K562 (cell line): Measurements from ENCODE around the gene FAM131C. TPM values are rescaled to one million over a fixed set of nuclear protein-coding genes. Genes with fewer than 3 reads are reported as not detected.

Experiments
- AFF4 ChIP-seq: sonication (generic); formaldehyde crosslinking; IDR thresholded peaks from 2 replicates; pipeline ENCODE4 v1.8.0; 2023; ENCODE audit warnings: mild to moderate bottlenecking, missing genetic modification reagents
- BACH1 ChIP-seq: fragments of 200-800 bp; sonication (Bioruptor generic); IDR thresholded peaks from 2 replicates; pipeline ENCODE4 v1.6.1; 2016; ENCODE audit warnings: missing genetic modification characterization, missing compliant biosample characterization
- CBX3 ChIP-seq, 2 experiments: IDR thresholded peaks; 1 replicate in 1 of 2; 2 replicates in 1 of 2; pipeline ENCODE4 v1.6.1; 2012; ENCODE audit warnings: inconsistent platforms in 2 of 2, low read length in 2 of 2, borderline replicate concordance in 1 of 2, control low read depth in 1 of 2
- CREB1 ChIP-seq, 2 experiments: sonication (generic) in 1 of 2; formaldehyde crosslinking in 1 of 2; IDR thresholded peaks; 2 replicates each; pipeline versions ENCODE4 v1.6.1 to v1.8.0; 2012 to 2022; ENCODE audit warnings: inconsistent platforms in 1 of 2, mild to moderate bottlenecking in 1 of 2, missing genetic modification reagents in 1 of 2, moderate library complexity in 1 of 2
- NFE2L1 ChIP-seq: fragments of 450-650 bp; IDR thresholded peaks from 2 replicates; pipeline ENCODE4 v1.6.1; 2016; ENCODE audit warnings: missing genetic modification characterization, low read depth, mild to moderate bottlenecking, missing compliant biosample characterization, moderate library complexity, borderline replicate concordance
- RBM25 ChIP-seq: fragments of 200-400 bp; formaldehyde crosslinking; IDR thresholded peaks from 2 replicates; pipeline ENCODE4 v1.6.1; 2018; ENCODE audit warnings: low read length, low read depth, moderate library complexity; ENCODE audit not compliant: severe bottlenecking
- SREBF2 ChIP-seq: sonication (generic); formaldehyde crosslinking; IDR thresholded peaks from 2 replicates; pipeline ENCODE4 v1.4.0; 2020; ENCODE audit warnings: mild to moderate bottlenecking, missing genetic modification reagents
- ZNF121 ChIP-seq: sonication (generic); formaldehyde crosslinking; conservative IDR thresholded peaks from 2 replicates; pipeline ENCODE4 v1.8.0; 2022; ENCODE audit warnings: missing genetic modification reagents
- ZNF23 ChIP-seq: fragments of 250-450 bp; sonication (Bioruptor Pico); IDR thresholded peaks from 2 replicates; pipeline ENCODE4 v1.4.0; 2020; ENCODE audit warnings: mild to moderate bottlenecking
- polyA plus RNA-seq, 8 experiments: library from polyadenylated mRNA; depleted of rRNA in 4 of 8; stranded (reverse) in 5 of 8; unstranded in 3 of 8; fragments of >200 nt; fragmentation: Nextera tagmentation in 2 of 8; fragmentation: Illumina TruSeq in 1 of 8; extraction: Ambion mirVana in 2 of 8; extraction: Trizol in 1 of 8; gene quantifications; 2 replicates each; pipeline versions ENCODE4 v1.2.1 to v1.2.3, GENCODE V29; 2011 to 2014; ENCODE audit warnings: inconsistent platforms in 1 of 8, missing spikeins in 1 of 8
- total RNA-seq, 7 experiments: library from RNA; depleted of rRNA in 6 of 7; stranded (reverse); fragments of >200 nt in 6 of 7; fragmentation: Illumina TruSeq in 2 of 7; extraction: Trizol in 2 of 7; gene quantifications; 2 replicates each; pipeline versions ENCODE4 v1.2.1 to v1.2.3, GENCODE V29; 2011 to 2021; ENCODE audit warnings: low replicate concordance in 1 of 7
- TF ChIP-seq, protein P1 (sequence below): IDR thresholded peaks from 3 replicates; pipeline ENCODE4 v1.6.1; 2011; ENCODE audit warnings: borderline replicate concordance, mild to moderate bottlenecking, moderate library complexity; ENCODE audit not compliant: insufficient read length; ENCODE audit errors: extremely low read depth
- TF ChIP-seq, protein P2 (sequence below): IDR thresholded peaks from 3 replicates; pipeline ENCODE4 v1.6.1; 2011; ENCODE audit warnings: borderline replicate concordance, mild to moderate bottlenecking; ENCODE audit not compliant: insufficient read length, insufficient read depth
- TF ChIP-seq, protein P3 (sequence below): IDR thresholded peaks from 2 replicates; pipeline ENCODE4 v1.6.1; 2011; ENCODE audit warnings: borderline replicate concordance, low read depth, mild to moderate bottlenecking, moderate library complexity, low read length; ENCODE audit not compliant: insufficient read depth, poor library complexity, severe bottlenecking
- TF ChIP-seq, protein P4 (sequence below), 2 experiments: fragments of 450-650 bp in 1 of 2; sonication (generic) in 1 of 2; formaldehyde crosslinking in 1 of 2; IDR thresholded peaks in 1 of 2; conservative IDR thresholded peaks in 1 of 2; 2 replicates each; pipeline versions ENCODE4 v1.6.1 to v1.8.1; 2016 to 2023; ENCODE audit warnings: mild to moderate bottlenecking in 2 of 2, moderate library complexity in 2 of 2, inconsistent platforms in 1 of 2, missing genetic modification reagents in 1 of 2

The FAM131C gene
- total and polyA plus RNA-seq, 9 of the 15 experiments (the other 6 are each of a cell fraction or from before 2014, with no cell fraction given) = 0.10 to 0.29 (median 0.16) TPM; not detected in 6

DNA sequence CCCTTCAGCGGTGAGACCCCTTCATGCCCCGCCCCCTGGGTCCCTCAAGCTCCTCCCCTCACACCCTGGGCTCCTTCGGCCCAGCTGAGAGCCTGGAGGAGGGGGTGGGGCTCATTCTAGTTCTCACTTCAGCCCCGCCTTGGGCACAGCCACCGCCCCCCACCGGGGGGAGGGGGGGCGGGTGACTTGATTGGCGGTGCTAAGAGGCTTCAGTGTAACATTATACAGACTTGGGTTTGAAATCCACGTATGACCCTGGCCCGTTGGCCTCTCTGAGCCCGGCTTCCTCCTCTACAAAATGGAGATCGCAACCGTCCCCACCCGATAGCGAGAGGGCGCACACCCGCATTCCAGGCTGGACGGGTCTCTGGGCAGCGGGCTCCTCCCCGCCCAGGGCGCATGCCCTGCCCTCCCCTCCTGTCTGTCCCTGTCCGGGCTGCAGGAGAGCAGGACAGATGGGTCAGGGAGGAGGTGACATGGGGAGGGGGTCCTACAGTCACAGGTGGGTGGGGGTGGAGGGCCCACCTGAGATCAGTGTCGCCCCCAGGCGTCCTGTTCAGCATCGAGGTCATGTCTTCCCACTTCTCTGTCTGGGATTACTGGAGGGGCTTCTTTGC lies 24.8 kb downstream of the FAM131C start (continued):
- TF ChIP-seq, protein P1, sequence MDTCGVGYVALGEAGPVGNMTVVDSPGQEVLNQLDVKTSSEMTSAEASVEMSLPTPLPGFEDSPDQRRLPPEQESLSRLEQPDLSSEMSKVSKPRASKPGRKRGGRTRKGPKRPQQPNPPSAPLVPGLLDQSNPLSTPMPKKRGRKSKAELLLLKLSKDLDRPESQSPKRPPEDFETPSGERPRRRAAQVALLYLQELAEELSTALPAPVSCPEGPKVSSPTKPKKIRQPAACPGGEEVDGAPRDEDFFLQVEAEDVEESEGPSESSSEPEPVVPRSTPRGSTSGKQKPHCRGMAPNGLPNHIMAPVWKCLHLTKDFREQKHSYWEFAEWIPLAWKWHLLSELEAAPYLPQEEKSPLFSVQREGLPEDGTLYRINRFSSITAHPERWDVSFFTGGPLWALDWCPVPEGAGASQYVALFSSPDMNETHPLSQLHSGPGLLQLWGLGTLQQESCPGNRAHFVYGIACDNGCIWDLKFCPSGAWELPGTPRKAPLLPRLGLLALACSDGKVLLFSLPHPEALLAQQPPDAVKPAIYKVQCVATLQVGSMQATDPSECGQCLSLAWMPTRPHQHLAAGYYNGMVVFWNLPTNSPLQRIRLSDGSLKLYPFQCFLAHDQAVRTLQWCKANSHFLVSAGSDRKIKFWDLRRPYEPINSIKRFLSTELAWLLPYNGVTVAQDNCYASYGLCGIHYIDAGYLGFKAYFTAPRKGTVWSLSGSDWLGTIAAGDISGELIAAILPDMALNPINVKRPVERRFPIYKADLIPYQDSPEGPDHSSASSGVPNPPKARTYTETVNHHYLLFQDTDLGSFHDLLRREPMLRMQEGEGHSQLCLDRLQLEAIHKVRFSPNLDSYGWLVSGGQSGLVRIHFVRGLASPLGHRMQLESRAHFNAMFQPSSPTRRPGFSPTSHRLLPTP = no peak
- TF ChIP-seq, protein P2, sequence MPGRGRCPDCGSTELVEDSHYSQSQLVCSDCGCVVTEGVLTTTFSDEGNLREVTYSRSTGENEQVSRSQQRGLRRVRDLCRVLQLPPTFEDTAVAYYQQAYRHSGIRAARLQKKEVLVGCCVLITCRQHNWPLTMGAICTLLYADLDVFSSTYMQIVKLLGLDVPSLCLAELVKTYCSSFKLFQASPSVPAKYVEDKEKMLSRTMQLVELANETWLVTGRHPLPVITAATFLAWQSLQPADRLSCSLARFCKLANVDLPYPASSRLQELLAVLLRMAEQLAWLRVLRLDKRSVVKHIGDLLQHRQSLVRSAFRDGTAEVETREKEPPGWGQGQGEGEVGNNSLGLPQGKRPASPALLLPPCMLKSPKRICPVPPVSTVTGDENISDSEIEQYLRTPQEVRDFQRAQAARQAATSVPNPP = no peak
- TF ChIP-seq NFE2L1 (tag) = no peak
- TF ChIP-seq CBX3 (IDR thresholded peaks at IDR 0.05; ENCODE audit: borderline replicate concordance in 1 of 2, low read length in 2 of 2) = peak in 1 of 2 experiments; percentile 36; a peak in 1 of 3 replicates
- TF ChIP-seq, protein P3, sequence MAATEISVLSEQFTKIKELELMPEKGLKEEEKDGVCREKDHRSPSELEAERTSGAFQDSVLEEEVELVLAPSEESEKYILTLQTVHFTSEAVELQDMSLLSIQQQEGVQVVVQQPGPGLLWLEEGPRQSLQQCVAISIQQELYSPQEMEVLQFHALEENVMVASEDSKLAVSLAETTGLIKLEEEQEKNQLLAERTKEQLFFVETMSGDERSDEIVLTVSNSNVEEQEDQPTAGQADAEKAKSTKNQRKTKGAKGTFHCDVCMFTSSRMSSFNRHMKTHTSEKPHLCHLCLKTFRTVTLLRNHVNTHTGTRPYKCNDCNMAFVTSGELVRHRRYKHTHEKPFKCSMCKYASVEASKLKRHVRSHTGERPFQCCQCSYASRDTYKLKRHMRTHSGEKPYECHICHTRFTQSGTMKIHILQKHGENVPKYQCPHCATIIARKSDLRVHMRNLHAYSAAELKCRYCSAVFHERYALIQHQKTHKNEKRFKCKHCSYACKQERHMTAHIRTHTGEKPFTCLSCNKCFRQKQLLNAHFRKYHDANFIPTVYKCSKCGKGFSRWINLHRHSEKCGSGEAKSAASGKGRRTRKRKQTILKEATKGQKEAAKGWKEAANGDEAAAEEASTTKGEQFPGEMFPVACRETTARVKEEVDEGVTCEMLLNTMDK = no peak
- no peak for TF ChIP-seq ZNF23 (CRISPR knock-in tag)
- no peak for TF ChIP-seq SREBF2 (CRISPR knock-in tag)
- peak; percentile 23; the same call in 1 of the 2 replicates for TF ChIP-seq CREB1 (IDR thresholded peaks at IDR 0.05)
- no peak for TF ChIP-seq CREB1 (CRISPR knock-in tag; IDR thresholded peaks at IDR 0.05)
- no peak for TF ChIP-seq AFF4 (CRISPR knock-in tag)
- no peak for TF ChIP-seq BACH1 (tag)
- no peak for TF ChIP-seq RBM25
- TF ChIP-seq ZNF121 (CRISPR knock-in tag) = no peak
- TF ChIP-seq, protein P4, sequence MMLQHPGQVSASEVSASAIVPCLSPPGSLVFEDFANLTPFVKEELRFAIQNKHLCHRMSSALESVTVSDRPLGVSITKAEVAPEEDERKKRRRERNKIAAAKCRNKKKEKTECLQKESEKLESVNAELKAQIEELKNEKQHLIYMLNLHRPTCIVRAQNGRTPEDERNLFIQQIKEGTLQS (IDR thresholded peaks at IDR 0.05) = no peak
- TF ChIP-seq, protein P4 (CRISPR knock-in tag; conservative IDR thresholded peaks at IDR 0.05) = no peak
